Retinal pigment epithelial cell (primary cell): Measurements from ENCODE around the gene OR10H5.

ENCODE experiments used
- DNase-seq: peaks from one replicate; pipeline ENCODE4 v3.0.0-alpha.2; 2010; ENCODE audit warnings: low read depth
- H3K4me3 ChIP-seq: 2 replicates; pipeline ENCODE4 v1.5.1; 2011; ENCODE audit warnings: mild to moderate bottlenecking, low read length, control low read depth, moderate library complexity
- CTCF ChIP-seq: conservative IDR thresholded peaks from 2 replicates; pipeline ENCODE4 v1.5.1; 2011; ENCODE audit warnings: low read depth, low read length, control low read depth, inconsistent platforms

Gene OR10H5

GRCh38 chr19:15787611-15788155 is at the start of gene OR10H5:
OR10H5 (plus strand) TSS chr19:15787661; CDS start chr19:15794049, 6,388 bp downstream.
- no peak for DNase-seq
- no peak for TF ChIP-seq CTCF
- H3K4me3 ChIP-seq = no peak within 1 kb of the TSS

- no peak for TF ChIP-seq CTCF
- DNase-seq = no peak
- H3K4me3 ChIP-seq = no peak within 1 kb of the TSS
Measured at GRCh38 chr19:15737722-15738121, 49.7 kb upstream of the OR10H5 start, which contains the start of gene OR10H3. OR10H3 (plus strand) TSS chr19:15737985; CDS start chr19:15741393, 3,408 bp downstream.

- TF ChIP-seq CTCF = no peak
- DNase-seq = no peak
- no peak overlapping the region for H3K4me3 ChIP-seq
Measured at GRCh38 chr19:15740785-15741184, 46.7 kb upstream of the OR10H5 start.

GRCh38 chr19:15748239-15748638 is 39.2 kb upstream of the OR10H5 start:
- no peak overlapping the region for H3K4me3 ChIP-seq
- DNase-seq = no peak
- TF ChIP-seq CTCF = no peak

- TF ChIP-seq CTCF = no peak
- DNase-seq = no peak
Measured at GRCh38 chr19:15758379-15758778, 29.1 kb upstream of the OR10H5 start.

GRCh38 chr19:15759962-15760565 is 27.4 kb upstream of the OR10H5 start:
- no peak for DNase-seq

More at GRCh38 chr19:15758379-15758778, 29.1 kb upstream of the OR10H5 start:
- no peak overlapping the region for H3K4me3 ChIP-seq

More at GRCh38 chr19:15759962-15760565, 27.4 kb upstream of the OR10H5 start:
- no peak for TF ChIP-seq CTCF
- H3K4me3 ChIP-seq = no peak overlapping the region
